HG02610 (cell line): ENCODE measurements around the gene HYAL4.
"Not testable (repeated sequence)": the region's sequence is repeated elsewhere in the genome, so short reads cannot be mapped to it uniquely, and the experiment has no call there.

Experiments
- ATAC-seq: cut with Tn5 transposase; IDR thresholded peaks from one replicate; pipeline ENCODE4 v1.9.1; 2021; ENCODE audit warnings: mild to moderate bottlenecking, moderate library complexity; ENCODE audit not compliant: unreplicated experiment

The HYAL4 gene

GRCh38 chr7:123846217-123846891, 1.4 kb downstream of the HYAL4 start:
- ATAC-seq, result peak; percentile 44

GRCh38 chr7:123847868-123848267, 2.9 kb downstream of the HYAL4 start:
- ATAC-seq, result no peak

- no peak for ATAC-seq
These were observed 4.9 kb downstream of the HYAL4 start for GRCh38 chr7:123849855-123850254.

- ATAC-seq, result not testable (repeated sequence)
These were observed 6.4 kb downstream of the HYAL4 start for GRCh38 chr7:123851404-123851803.

GRCh38 chr7:123854291-123854690, 9.3 kb downstream of the HYAL4 start:
- ATAC-seq, result not testable (repeated sequence)

GRCh38 chr7:123856428-123856827, 11.5 kb downstream of the HYAL4 start:
- ATAC-seq, result not testable (repeated sequence)

- no peak for ATAC-seq
These were observed 15.9 kb downstream of the HYAL4 start for GRCh38 chr7:123860848-123861247.

- ATAC-seq, result no peak
These were observed 17.8 kb downstream of the HYAL4 start for GRCh38 chr7:123862775-123863174.

- no peak for ATAC-seq
These were observed 18.5 kb downstream of the HYAL4 start for GRCh38 chr7:123863461-123863860.

- no peak for ATAC-seq
These were observed 19.0 kb downstream of the HYAL4 start for GRCh38 chr7:123864012-123864411.

GRCh38 chr7:123864436-123864835, 19.5 kb downstream of the HYAL4 start:
- no peak for ATAC-seq

GRCh38 chr7:123864966-123865365, 20.0 kb downstream of the HYAL4 start:
- ATAC-seq, result no peak

GRCh38 chr7:123865517-123866117, 20.6 kb downstream of the HYAL4 start:
- ATAC-seq, result peak; percentile 88

- ATAC-seq, result no peak
These were observed 22.3 kb downstream of the HYAL4 start for GRCh38 chr7:123867225-123867624.

GRCh38 chr7:123871998-123872867, 27.3 kb downstream of the HYAL4 start:
- peak; percentile 75 for ATAC-seq

- no peak for ATAC-seq
These were observed 27.9 kb downstream of the HYAL4 start for GRCh38 chr7:123872908-123873307.

- ATAC-seq, result no peak
These were observed 31.7 kb downstream of the HYAL4 start for GRCh38 chr7:123876557-123877256.

- ATAC-seq, result no peak
These were observed 34.7 kb downstream of the HYAL4 start for GRCh38 chr7:123879628-123880027.

- ATAC-seq, result no peak
These were observed 36.3 kb downstream of the HYAL4 start for GRCh38 chr7:123881300-123881699.

- no peak for ATAC-seq
These were observed 38.2 kb downstream of the HYAL4 start for GRCh38 chr7:123883154-123883553.

GRCh38 chr7:123888192-123888591, 43.2 kb downstream of the HYAL4 start:
- no peak for ATAC-seq
